ENCODE results near the gene ELSPBP1. TPM values are rescaled to one million over a fixed set of nuclear protein-coding genes. Genes with fewer than 3 reads are reported as not detected.

ELSPBP1 gene
- total and polyA plus RNA-seq, 2 experiments from 2014 or later, result not detected

DNA sequence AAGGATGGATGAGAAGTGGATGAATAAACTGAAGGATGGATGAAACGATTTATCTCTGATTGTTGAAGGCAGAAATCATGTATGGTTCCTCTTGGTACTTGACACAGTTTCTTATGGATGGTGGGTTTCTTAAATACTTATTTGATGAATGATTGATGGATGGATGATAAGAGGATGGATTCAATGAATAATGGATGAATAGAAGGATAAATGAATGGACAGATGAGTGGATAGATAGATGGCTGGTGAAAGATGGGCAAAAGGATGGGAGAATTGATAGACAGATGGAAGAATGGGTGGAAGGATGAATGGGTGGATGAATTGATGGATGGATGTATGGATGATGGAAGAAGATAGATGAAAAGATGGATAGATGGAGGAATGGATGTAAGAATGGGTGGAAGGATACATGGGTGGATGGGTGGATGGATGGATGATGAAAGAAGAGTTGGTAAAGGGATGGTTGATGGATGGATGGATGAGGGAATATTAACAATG, 1.8 kb downstream of the ELSPBP1 start:
- Mint-ChIP-seq H3K27ac (no peak overlapping the region), H3K9me3 (peaks cover 8% of the 10 kb centered on the region; the same call in 2 of the 3 replicates), H3K27me3 (ENCODE audit: insufficient read depth, low read depth, poor library complexity) (peaks cover 4% of the 10 kb centered on the region), H3K4me3 (no peak overlapping the region), H3K4me1 (no peaks in the 10 kb centered on the region), H3K36me3 (ENCODE audit: low read depth) (no peaks in the 10 kb centered on the region)
- Histone ChIP-seq H3K36me3 (ENCODE audit: insufficient read depth) (no peaks in the 10 kb centered on the region), H3K79me2 (replicated peaks; ENCODE audit: insufficient read depth) (no peaks in the 10 kb centered on the region), H3K27me3 (ENCODE audit: insufficient read depth) (no peaks in the 10 kb centered on the region), H2AFZ (no peak overlapping the region), H3K27ac (ENCODE audit: low read depth) (no peak overlapping the region), H3K4me1 (ENCODE audit: insufficient read depth) (no peaks in the 10 kb centered on the region), H3K9me2 (ENCODE audit: insufficient read depth) (peaks cover 16% of the 10 kb centered on the region; the same call in 1 of the 2 replicates), H3F3A (replicated peaks; ENCODE audit: low read depth) (no peaks in the 10 kb centered on the region), H4K20me1 (replicated peaks; ENCODE audit: insufficient read depth) (no peaks in the 10 kb centered on the region), H3K4me2 (no peak overlapping the region), H3K4me3 (no peak overlapping the region)
- ATAC-seq (no peak), DNase-seq (ENCODE audit: low spot score) (no peak)
- TF ChIP-seq EZH2phosphoT487 (IDR thresholded peaks at IDR 0.05; ENCODE audit: unreplicated experiment), result no peak
- no peak for TF ChIP-seq NANOG (IDR thresholded peaks at IDR 0.05; ENCODE audit: borderline replicate concordance)
- TF ChIP-seq ZNF462 (CRISPR knock-in tag; IDR thresholded peaks at IDR 0.05), result no peak
- no peak for TF ChIP-seq POLR2AphosphoS5 (IDR thresholded peaks at IDR 0.05; ENCODE audit: low read depth)
- no peak for TF ChIP-seq ETS1 (IDR thresholded peaks at IDR 0.05)
- no peak for TF ChIP-seq ZNF114 (CRISPR knock-in tag; IDR thresholded peaks at IDR 0.05)
- no peak for TF ChIP-seq EZH2 (IDR thresholded peaks at IDR 0.05; ENCODE audit: low read depth, unreplicated experiment)
- TF ChIP-seq, protein P1, sequence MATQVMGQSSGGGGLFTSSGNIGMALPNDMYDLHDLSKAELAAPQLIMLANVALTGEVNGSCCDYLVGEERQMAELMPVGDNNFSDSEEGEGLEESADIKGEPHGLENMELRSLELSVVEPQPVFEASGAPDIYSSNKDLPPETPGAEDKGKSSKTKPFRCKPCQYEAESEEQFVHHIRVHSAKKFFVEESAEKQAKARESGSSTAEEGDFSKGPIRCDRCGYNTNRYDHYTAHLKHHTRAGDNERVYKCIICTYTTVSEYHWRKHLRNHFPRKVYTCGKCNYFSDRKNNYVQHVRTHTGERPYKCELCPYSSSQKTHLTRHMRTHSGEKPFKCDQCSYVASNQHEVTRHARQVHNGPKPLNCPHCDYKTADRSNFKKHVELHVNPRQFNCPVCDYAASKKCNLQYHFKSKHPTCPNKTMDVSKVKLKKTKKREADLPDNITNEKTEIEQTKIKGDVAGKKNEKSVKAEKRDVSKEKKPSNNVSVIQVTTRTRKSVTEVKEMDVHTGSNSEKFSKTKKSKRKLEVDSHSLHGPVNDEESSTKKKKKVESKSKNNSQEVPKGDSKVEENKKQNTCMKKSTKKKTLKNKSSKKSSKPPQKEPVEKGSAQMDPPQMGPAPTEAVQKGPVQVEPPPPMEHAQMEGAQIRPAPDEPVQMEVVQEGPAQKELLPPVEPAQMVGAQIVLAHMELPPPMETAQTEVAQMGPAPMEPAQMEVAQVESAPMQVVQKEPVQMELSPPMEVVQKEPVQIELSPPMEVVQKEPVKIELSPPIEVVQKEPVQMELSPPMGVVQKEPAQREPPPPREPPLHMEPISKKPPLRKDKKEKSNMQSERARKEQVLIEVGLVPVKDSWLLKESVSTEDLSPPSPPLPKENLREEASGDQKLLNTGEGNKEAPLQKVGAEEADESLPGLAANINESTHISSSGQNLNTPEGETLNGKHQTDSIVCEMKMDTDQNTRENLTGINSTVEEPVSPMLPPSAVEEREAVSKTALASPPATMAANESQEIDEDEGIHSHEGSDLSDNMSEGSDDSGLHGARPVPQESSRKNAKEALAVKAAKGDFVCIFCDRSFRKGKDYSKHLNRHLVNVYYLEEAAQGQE (IDR thresholded peaks at IDR 0.05; ENCODE audit: unreplicated experiment), result no peak
- no peak for TF ChIP-seq ZNF331 (CRISPR knock-in tag; IDR thresholded peaks at IDR 0.05; ENCODE audit: low read depth)
- TF ChIP-seq STAT1 (IDR thresholded peaks at IDR 0.05; ENCODE audit: unreplicated experiment), result no peak
- TF ChIP-seq JUNB (IDR thresholded peaks at IDR 0.05; ENCODE audit: unreplicated experiment), result no peak
- TF ChIP-seq, protein P2, sequence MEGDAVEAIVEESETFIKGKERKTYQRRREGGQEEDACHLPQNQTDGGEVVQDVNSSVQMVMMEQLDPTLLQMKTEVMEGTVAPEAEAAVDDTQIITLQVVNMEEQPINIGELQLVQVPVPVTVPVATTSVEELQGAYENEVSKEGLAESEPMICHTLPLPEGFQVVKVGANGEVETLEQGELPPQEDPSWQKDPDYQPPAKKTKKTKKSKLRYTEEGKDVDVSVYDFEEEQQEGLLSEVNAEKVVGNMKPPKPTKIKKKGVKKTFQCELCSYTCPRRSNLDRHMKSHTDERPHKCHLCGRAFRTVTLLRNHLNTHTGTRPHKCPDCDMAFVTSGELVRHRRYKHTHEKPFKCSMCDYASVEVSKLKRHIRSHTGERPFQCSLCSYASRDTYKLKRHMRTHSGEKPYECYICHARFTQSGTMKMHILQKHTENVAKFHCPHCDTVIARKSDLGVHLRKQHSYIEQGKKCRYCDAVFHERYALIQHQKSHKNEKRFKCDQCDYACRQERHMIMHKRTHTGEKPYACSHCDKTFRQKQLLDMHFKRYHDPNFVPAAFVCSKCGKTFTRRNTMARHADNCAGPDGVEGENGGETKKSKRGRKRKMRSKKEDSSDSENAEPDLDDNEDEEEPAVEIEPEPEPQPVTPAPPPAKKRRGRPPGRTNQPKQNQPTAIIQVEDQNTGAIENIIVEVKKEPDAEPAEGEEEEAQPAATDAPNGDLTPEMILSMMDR (conservative IDR thresholded peaks at IDR 0.05; ENCODE audit: low read depth in 2 of 2), result no peak
- TF ChIP-seq CREB1 (CRISPR knock-in tag; IDR thresholded peaks at IDR 0.05; ENCODE audit: low read depth), result no peak
